ENCODE measurements around the gene OLA1. TPM values are rescaled to one million over a fixed set of nuclear protein-coding genes. Genes with fewer than 3 reads are reported as not detected.

Gene OLA1
- total RNA-seq, 1 experiment from 2014 or later = 109 TPM

- H3K4me3 Mint-ChIP-seq = no peak overlapping the region
- TF ChIP-seq ATF1 (CRISPR knock-in tag; IDR thresholded peaks at IDR 0.05) (no peak), OVOL2 (CRISPR knock-in tag; IDR thresholded peaks at IDR 0.05; ENCODE audit: borderline replicate concordance) (no peak), SMAD4 (CRISPR knock-in tag; IDR thresholded peaks at IDR 0.05) (no peak), NR3C1 (CRISPR knock-in tag; conservative IDR thresholded peaks at IDR 0.05; ENCODE audit: low read depth) (no peak), MXD4 (CRISPR knock-in tag; IDR thresholded peaks at IDR 0.05; ENCODE audit: borderline replicate concordance) (no peak), ZNF138 (CRISPR knock-in tag; conservative IDR thresholded peaks at IDR 0.05) (no peak), NFYB (CRISPR knock-in tag; conservative IDR thresholded peaks at IDR 0.05; ENCODE audit: low read depth) (no peak), NFE2L1 (CRISPR knock-in tag; IDR thresholded peaks at IDR 0.05) (no peak)
- TF ChIP-seq, protein P1, sequence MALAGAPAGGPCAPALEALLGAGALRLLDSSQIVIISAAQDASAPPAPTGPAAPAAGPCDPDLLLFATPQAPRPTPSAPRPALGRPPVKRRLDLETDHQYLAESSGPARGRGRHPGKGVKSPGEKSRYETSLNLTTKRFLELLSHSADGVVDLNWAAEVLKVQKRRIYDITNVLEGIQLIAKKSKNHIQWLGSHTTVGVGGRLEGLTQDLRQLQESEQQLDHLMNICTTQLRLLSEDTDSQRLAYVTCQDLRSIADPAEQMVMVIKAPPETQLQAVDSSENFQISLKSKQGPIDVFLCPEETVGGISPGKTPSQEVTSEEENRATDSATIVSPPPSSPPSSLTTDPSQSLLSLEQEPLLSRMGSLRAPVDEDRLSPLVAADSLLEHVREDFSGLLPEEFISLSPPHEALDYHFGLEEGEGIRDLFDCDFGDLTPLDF (CRISPR knock-in tag; IDR thresholded peaks at IDR 0.05) = no peak
- TF ChIP-seq, protein P2, sequence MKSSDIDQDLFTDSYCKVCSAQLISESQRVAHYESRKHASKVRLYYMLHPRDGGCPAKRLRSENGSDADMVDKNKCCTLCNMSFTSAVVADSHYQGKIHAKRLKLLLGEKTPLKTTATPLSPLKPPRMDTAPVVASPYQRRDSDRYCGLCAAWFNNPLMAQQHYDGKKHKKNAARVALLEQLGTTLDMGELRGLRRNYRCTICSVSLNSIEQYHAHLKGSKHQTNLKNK (CRISPR knock-in tag; IDR thresholded peaks at IDR 0.05) = no peak
- TF ChIP-seq, protein P3, sequence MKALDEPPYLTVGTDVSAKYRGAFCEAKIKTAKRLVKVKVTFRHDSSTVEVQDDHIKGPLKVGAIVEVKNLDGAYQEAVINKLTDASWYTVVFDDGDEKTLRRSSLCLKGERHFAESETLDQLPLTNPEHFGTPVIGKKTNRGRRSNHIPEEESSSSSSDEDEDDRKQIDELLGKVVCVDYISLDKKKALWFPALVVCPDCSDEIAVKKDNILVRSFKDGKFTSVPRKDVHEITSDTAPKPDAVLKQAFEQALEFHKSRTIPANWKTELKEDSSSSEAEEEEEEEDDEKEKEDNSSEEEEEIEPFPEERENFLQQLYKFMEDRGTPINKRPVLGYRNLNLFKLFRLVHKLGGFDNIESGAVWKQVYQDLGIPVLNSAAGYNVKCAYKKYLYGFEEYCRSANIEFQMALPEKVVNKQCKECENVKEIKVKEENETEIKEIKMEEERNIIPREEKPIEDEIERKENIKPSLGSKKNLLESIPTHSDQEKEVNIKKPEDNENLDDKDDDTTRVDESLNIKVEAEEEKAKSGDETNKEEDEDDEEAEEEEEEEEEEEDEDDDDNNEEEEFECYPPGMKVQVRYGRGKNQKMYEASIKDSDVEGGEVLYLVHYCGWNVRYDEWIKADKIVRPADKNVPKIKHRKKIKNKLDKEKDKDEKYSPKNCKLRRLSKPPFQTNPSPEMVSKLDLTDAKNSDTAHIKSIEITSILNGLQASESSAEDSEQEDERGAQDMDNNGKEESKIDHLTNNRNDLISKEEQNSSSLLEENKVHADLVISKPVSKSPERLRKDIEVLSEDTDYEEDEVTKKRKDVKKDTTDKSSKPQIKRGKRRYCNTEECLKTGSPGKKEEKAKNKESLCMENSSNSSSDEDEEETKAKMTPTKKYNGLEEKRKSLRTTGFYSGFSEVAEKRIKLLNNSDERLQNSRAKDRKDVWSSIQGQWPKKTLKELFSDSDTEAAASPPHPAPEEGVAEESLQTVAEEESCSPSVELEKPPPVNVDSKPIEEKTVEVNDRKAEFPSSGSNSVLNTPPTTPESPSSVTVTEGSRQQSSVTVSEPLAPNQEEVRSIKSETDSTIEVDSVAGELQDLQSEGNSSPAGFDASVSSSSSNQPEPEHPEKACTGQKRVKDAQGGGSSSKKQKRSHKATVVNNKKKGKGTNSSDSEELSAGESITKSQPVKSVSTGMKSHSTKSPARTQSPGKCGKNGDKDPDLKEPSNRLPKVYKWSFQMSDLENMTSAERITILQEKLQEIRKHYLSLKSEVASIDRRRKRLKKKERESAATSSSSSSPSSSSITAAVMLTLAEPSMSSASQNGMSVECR (CRISPR knock-in tag; IDR thresholded peaks at IDR 0.05; ENCODE audit: borderline replicate concordance) = no peak
- POLR2A ChIA-PET = no interaction called here
- H3K36me3 Mint-ChIP-seq = peaks cover 3% of the 10 kb centered on the region; the same call in 1 of the 2 replicates
- no peak for ATAC-seq
- DNase-seq (ENCODE audit: low spot score) = no peak
- no peaks in the 10 kb centered on the region for H3K27me3 Mint-ChIP-seq (ENCODE audit: low read depth)
- peaks cover 34% of the 10 kb centered on the region for H3K4me1 Mint-ChIP-seq
- no peaks in the 10 kb centered on the region for H3K9me3 Mint-ChIP-seq
- CTCF ChIA-PET = no interaction called here
- H3K27ac Mint-ChIP-seq = no peak overlapping the region
These were observed 173.5 kb downstream of the OLA1 start for GRCh38 chr2:174074831-174075230.

- no peak overlapping the region for H3K27ac Mint-ChIP-seq
- H3K4me3 Mint-ChIP-seq = no peak overlapping the region
- H3K36me3 Mint-ChIP-seq = peaks cover 3% of the 10 kb centered on the region; the same call in 1 of the 2 replicates
- H3K27me3 Mint-ChIP-seq (ENCODE audit: low read depth) = no peaks in the 10 kb centered on the region
- peaks cover 28% of the 10 kb centered on the region for H3K4me1 Mint-ChIP-seq
- H3K9me3 Mint-ChIP-seq = no peaks in the 10 kb centered on the region
- no peak for TF ChIP-seq ZNF416 (CRISPR knock-in tag; IDR thresholded peaks at IDR 0.05)
- peak; percentile 61; the same call in 1 of the 2 replicates for TF ChIP-seq ZNF121 (CRISPR knock-in tag; IDR thresholded peaks at IDR 0.05)
- no peak for TF ChIP-seq CTCF (IDR thresholded peaks at IDR 0.05)
- ChIA-PET POLR2A (no interaction called here), CTCF (interaction anchor here (1.3 kb wide), 1 partner anchor 32 kb away, joined by 3 read pairs; no protein-coding TSS in a partner anchor)
- no peak for DNase-seq (ENCODE audit: low spot score)
- ATAC-seq = no peak
These were observed 175.5 kb downstream of the OLA1 start for GRCh38 chr2:174072857-174073256.

DNA sequence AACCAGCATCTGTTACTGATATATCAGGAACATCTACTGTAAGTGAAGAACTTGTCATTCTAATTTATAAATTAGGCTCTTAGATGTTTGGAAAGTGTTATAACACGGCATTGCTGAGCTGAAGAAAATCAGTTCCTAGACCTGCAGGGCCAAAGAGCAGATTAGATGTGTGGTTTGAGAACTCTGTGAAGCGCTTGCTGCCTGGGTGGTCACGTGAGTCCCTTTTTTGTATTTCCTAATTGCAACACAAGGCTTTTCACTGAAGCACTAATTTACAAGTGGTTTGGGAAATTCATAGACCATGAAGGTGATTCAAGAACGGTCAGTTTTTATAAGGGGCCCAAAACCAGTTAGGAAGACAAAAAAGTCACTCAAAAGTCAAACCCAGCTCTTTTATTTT is 176.3 kb downstream of the OLA1 start:
- ChIA-PET CTCF (interaction anchor here (1.3 kb wide), 2 partner anchors 32 to 269 kb away, joined by 3 to 4 read pairs; no protein-coding TSS in a partner anchor), POLR2A (no interaction called here)
- H3K9me3 Mint-ChIP-seq = no peaks in the 10 kb centered on the region
- ATAC-seq (peak; percentile 30), DNase-seq (ENCODE audit: low spot score) (no peak)
- TF ChIP-seq ZNF263 (CRISPR knock-in tag; IDR thresholded peaks at IDR 0.05; ENCODE audit: low read depth) = no peak
- TF ChIP-seq, protein P4, sequence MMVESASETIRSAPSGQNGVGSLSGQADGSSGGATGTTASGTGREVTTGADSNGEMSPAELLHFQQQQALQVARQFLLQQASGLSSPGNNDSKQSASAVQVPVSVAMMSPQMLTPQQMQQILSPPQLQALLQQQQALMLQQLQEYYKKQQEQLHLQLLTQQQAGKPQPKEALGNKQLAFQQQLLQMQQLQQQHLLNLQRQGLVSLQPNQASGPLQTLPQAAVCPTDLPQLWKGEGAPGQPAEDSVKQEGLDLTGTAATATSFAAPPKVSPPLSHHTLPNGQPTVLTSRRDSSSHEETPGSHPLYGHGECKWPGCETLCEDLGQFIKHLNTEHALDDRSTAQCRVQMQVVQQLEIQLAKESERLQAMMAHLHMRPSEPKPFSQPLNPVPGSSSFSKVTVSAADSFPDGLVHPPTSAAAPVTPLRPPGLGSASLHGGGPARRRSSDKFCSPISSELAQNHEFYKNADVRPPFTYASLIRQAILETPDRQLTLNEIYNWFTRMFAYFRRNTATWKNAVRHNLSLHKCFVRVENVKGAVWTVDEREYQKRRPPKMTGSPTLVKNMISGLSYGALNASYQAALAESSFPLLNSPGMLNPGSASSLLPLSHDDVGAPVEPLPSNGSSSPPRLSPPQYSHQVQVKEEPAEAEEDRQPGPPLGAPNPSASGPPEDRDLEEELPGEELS (CRISPR knock-in tag; IDR thresholded peaks at IDR 0.05) = no peak
- TF ChIP-seq, protein P5, sequence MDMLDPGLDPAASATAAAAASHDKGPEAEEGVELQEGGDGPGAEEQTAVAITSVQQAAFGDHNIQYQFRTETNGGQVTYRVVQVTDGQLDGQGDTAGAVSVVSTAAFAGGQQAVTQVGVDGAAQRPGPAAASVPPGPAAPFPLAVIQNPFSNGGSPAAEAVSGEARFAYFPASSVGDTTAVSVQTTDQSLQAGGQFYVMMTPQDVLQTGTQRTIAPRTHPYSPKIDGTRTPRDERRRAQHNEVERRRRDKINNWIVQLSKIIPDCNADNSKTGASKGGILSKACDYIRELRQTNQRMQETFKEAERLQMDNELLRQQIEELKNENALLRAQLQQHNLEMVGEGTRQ (CRISPR knock-in tag; IDR thresholded peaks at IDR 0.05) = peak; percentile 61
- H3K4me3 Mint-ChIP-seq = no peak overlapping the region
- peaks cover 3% of the 10 kb centered on the region; the same call in 1 of the 2 replicates for H3K36me3 Mint-ChIP-seq
- peaks cover 27% of the 10 kb centered on the region for H3K4me1 Mint-ChIP-seq
- peak overlapping the region; percentile 29; the same call in 1 of the 2 replicates for H3K27ac Mint-ChIP-seq
- no peaks in the 10 kb centered on the region for H3K27me3 Mint-ChIP-seq (ENCODE audit: low read depth)

Measured in WTC11 (cell line).